GM12878 (cell line): Measurements from ENCODE around the gene EDARADD. TPM values are rescaled to one million over a fixed set of nuclear protein-coding genes. Genes with fewer than 3 reads are reported as not detected.
"Not testable (repeated sequence)": the region's sequence is repeated elsewhere in the genome, so short reads cannot be mapped to it uniquely, and the experiment has no call there.

ENCODE experiments used
- ATAC-seq: fragments of 200-7000 bp; cut with Tn5 transposase; 3 replicates; pipeline ENCODE4 v1.9.1; 2020; ENCODE audit warnings: mild to moderate bottlenecking, moderate library complexity
- BruUV-seq: library from RNA; stranded (reverse); fragments of 400-500 nt; replicated peaks from 2 replicates; lab custom pipeline; 2021; lab: Mats Ljungman, UMichigan
- CTCF ChIA-PET: fragments of 300-600 bp; sonication (Branson Sonifier 250); formaldehyde crosslinking; extraction: SDS; loops from one replicate; lab custom pipeline; 2021; ENCODE audit warnings: inconsistent platforms; lab: Yijun Ruan, JAX
- POLR2A ChIA-PET: fragments of 350-600 bp; formaldehyde crosslinking; extraction: SDS; loops from one replicate; lab custom pipeline; 2021; ENCODE audit warnings: inconsistent platforms; lab: Charles Lee
- RAD21 ChIA-PET: fragments of 300-600 bp; sonication (Branson Sonifier 250); formaldehyde crosslinking; loops from one replicate; lab custom pipeline; 2023; ENCODE audit warnings: antibody characterized with exemption; ENCODE audit not compliant: unreplicated experiment; lab: Charles Lee
- SMC1A ChIA-PET: fragments of 300-600 bp; sonication (Branson Sonifier 250); formaldehyde crosslinking; loops from one replicate; lab custom pipeline; 2023; ENCODE audit not compliant: unreplicated experiment, uncharacterized antibody; lab: Charles Lee
- DNase-seq: peaks from one replicate; pipeline ENCODE4 v3.0.0-alpha.2; 2011; ENCODE audit warnings: low read depth, low spot score
- FAIRE-seq: peaks from 3 replicates; lab custom pipeline; 2011; peaks lifted over from hg19 to GRCh38; lab: Jason Lieb, UNC
- H2AFZ ChIP-seq: 2 replicates; pipeline ENCODE4 v1.6.0; 2011; ENCODE audit warnings: low read depth, low read length, control low read depth; ENCODE audit not compliant: control insufficient read depth
- H3K27ac ChIP-seq: 2 replicates; pipeline ENCODE4 v1.5.1; 2011; ENCODE audit warnings: control low read depth; ENCODE audit not compliant: control insufficient read depth, insufficient read depth
- H3K27me3 ChIP-seq, 2 experiments: replicated peaks in 1 of 2; 2 replicates each; pipeline versions ENCODE4 v1.6.0 to v1.6.1; 2011; ENCODE audit warnings: low read length in 1 of 2; ENCODE audit not compliant: control insufficient read depth in 2 of 2, insufficient read depth in 2 of 2
- H3K36me3 ChIP-seq, 2 experiments: 2 replicates each; pipeline ENCODE4 v1.5.1; 2011; ENCODE audit warnings: low read length in 1 of 2; ENCODE audit not compliant: control insufficient read depth in 2 of 2, insufficient read depth in 2 of 2
- H3K4me1 ChIP-seq: 2 replicates; pipeline ENCODE4 v1.6.1; 2011; ENCODE audit warnings: mild to moderate bottlenecking, low read length, moderate library complexity, mixed read lengths; ENCODE audit not compliant: control insufficient read depth, insufficient read depth
- H3K4me2 ChIP-seq: 2 replicates; pipeline ENCODE4 v1.6.0; 2011; ENCODE audit warnings: control low read depth; ENCODE audit not compliant: control insufficient read depth, insufficient read depth
- H3K4me3 ChIP-seq: fragments of 200-600 bp; sonication (generic); 2 replicates; pipeline ENCODE4 v1.5.1; 2016
- H3K79me2 ChIP-seq: 2 replicates; pipeline ENCODE4 v1.6.0; 2011; ENCODE audit warnings: low read length; ENCODE audit not compliant: control insufficient read depth, insufficient read depth
- H3K9ac ChIP-seq: 2 replicates; pipeline ENCODE4 v1.8.0; 2011; ENCODE audit warnings: low read length, control low read depth, mixed read lengths; ENCODE audit not compliant: control insufficient read depth, insufficient read depth
- H3K9me3 ChIP-seq: replicated peaks from 3 replicates; pipeline ENCODE4 v1.5.1; 2011; ENCODE audit warnings: mild to moderate bottlenecking, low read length; ENCODE audit not compliant: control insufficient read depth, insufficient read depth
- H4K20me1 ChIP-seq: 2 replicates; pipeline ENCODE4 v1.6.0; 2011; ENCODE audit not compliant: control insufficient read depth, insufficient read depth
- MEF2B ChIP-seq: fragments of 450-650 bp; IDR thresholded peaks from 2 replicates; pipeline ENCODE4 v1.6.1; 2018; ENCODE audit warnings: mild to moderate bottlenecking, moderate library complexity; ENCODE audit not compliant: partially characterized antibody, poor library complexity, severe bottlenecking
- NFYA ChIP-seq: IDR thresholded peaks from 2 replicates; pipeline ENCODE4 v1.6.1; 2011; ENCODE audit warnings: low read depth, mild to moderate bottlenecking, low read length, improper control_type of control experiment, borderline replicate concordance
- RELA ChIP-seq: fragments of 450-650 bp; IDR thresholded peaks from 2 replicates; pipeline ENCODE4 v1.8.0; 2014; ENCODE audit warnings: borderline replicate concordance; ENCODE audit not compliant: partially characterized antibody
- TBL1XR1 ChIP-seq: IDR thresholded peaks from 2 replicates; pipeline ENCODE4 v1.6.1; 2012; ENCODE audit warnings: low read depth, low read length, improper control_type of control experiment
- WGBS: methylation state at CpG from one replicate; pipeline ENCODE4 v1.1.6; 2016; ENCODE audit warnings: low lambda C conversion rate; ENCODE audit not compliant: insufficient replicate concordance, insufficient coverage; ENCODE audit errors: missing lambda C conversion rate; 5-methylcytosine and 5-hydroxymethylcytosine counted together
- in situ Hi-C: fragments of 300-500 bp; cut with MboI; formaldehyde crosslinking; loops from 9 replicates; pipeline ENCODE4 v1.14.3; 2018; ENCODE audit warnings: mixed read lengths
- intact Hi-C: fragments of 100-400 bp; cut with micrococcal nuclease; formaldehyde crosslinking; loops from one replicate; pipeline ENCODE4 v1.14.2; 2022; ENCODE audit not compliant: unreplicated experiment
- polyA plus RNA-seq, 11 experiments: library from polyadenylated mRNA; depleted of rRNA in 4 of 11; unstranded in 6 of 11; stranded (reverse) in 5 of 11; fragments of >200 nt; fragmentation: Nextera tagmentation in 4 of 11; fragmentation: Illumina TruSeq in 1 of 11; extraction: Ambion mirVana in 4 of 11; extraction: Trizol in 1 of 11; gene quantifications; 1 replicate in 1 of 11; 2 replicates in 10 of 11; pipeline versions ENCODE4 v1.2.1 to v1.2.3, GENCODE V29; 2011 to 2016; ENCODE audit warnings: inconsistent platforms in 2 of 11, missing spikeins in 2 of 11, low read depth in 1 of 11
- total RNA-seq, 4 experiments: library from RNA; depleted of rRNA in 3 of 4; stranded (reverse); fragments of >200 nt in 3 of 4; fragmentation: Illumina TruSeq in 1 of 4; extraction: Trizol in 1 of 4; gene quantifications; 2 replicates each; pipeline versions ENCODE4 v1.2.1 to v1.2.3, GENCODE V29; 2013 to 2021

Gene EDARADD
- total and polyA plus RNA-seq, 10 of the 15 experiments (the other 5 are each of a cell fraction or from before 2014, with no cell fraction given): 0.58 to 6.1 (median 4.7) TPM

DNA sequence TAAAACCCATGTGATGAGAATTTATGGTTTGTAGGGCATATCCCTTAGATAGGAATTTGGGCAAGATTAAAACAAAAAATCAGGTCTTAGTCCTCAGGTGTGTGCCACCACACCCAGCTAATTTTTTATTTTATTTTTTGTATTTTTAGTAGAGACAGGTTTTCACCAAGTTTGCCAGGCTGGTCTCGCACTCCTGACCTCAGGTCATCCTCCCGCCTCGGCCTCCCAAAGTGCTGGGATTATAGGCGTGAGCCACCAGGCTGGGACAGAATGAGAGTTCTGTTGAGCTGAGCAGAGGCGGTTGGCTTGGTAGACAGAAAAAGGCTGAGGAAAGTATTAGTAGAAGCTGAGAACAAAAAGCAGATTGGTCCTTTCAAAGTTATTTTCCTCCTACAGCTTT lies 43.8 kb upstream of the EDARADD start (continued):
- TF ChIP-seq TBL1XR1 (no peak), NFYA (no peak), RELA (no peak)

- ChIA-PET CTCF (interaction anchor here (0.6 kb wide), 1 partner anchor 40 kb away, joined by 3 read pairs; no protein-coding TSS in a partner anchor), SMC1A (no interaction called here), RAD21 (interaction anchor here (1.3 kb wide), 1 partner anchor 156 kb away, joined by 4 read pairs; no protein-coding TSS in a partner anchor)
- no peak overlapping the region for H3K9ac ChIP-seq
- ATAC-seq (no peak), DNase-seq (no peak)
- H3K4me1 ChIP-seq: no peaks in the 10 kb centered on the region
- no TSS peak for BruUV-seq
- WGBS: 45% methylated on average over 7 of the region's 7 CpGs
- TF ChIP-seq MEF2B: no peak
- TF ChIP-seq, all 136 proteins: peak for 0
- Histone ChIP-seq H3K79me2 (no peaks in the 10 kb centered on the region), H3K27me3 (no peaks in the 10 kb centered on the region), H3K9me3 (no peaks in the 10 kb centered on the region), H3K36me3 (no peaks in the 10 kb centered on the region), H4K20me1 (no peaks in the 10 kb centered on the region), H3K27ac (no peak overlapping the region), H3K4me3 (no peak overlapping the region), H3K4me2 (no peak overlapping the region), H2AFZ (no peak overlapping the region)
- intact Hi-C loops: no loop called here
- no peak for FAIRE-seq
- POLR2A ChIA-PET: no interaction called here
- in situ Hi-C loops: no loop called here
Observed at GRCh38 chr1:236351875-236352573, 42.1 kb upstream of the EDARADD start.

DNA sequence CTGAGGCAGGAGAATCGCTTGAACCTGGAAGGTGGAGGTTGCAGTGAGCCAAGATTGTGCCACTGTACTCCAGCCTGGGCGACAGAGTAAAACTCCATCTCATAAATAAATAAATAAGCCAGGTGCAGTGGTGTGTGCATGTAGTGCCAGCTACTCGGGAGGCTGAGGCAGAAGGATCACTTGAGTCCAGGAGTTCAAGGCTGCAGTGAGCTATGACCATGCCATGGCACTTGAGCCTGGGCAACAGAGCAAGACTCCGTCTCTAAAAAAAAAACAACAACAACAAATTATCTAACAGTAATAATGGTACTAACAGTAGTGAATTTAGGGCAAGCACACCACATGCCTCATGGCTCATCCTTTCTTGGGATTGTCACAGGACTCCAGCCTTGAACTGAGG lies 41.3 kb upstream of the EDARADD start:
- DNase-seq, intact Hi-C loops, ATAC-seq, H3K4me2 ChIP-seq, H3K79me2 ChIP-seq, H3K36me3 ChIP-seq, H3K27ac ChIP-seq, in situ Hi-C loops, CTCF ChIA-PET, H2AFZ ChIP-seq, H3K9me3 ChIP-seq, H3K4me1 ChIP-seq, H3K4me3 ChIP-seq, BruUV-seq, H3K27me3 ChIP-seq, H4K20me1 ChIP-seq, FAIRE-seq, H3K9ac ChIP-seq: not testable (repeated sequence)
- RAD21 ChIA-PET: interaction anchor here (0.5 to 1.3 kb wide), 2 partner anchors 155 to 230 kb away, joined by 3 to 4 read pairs; no protein-coding TSS in a partner anchor
- POLR2A ChIA-PET: interaction anchor here (0.7 to 1.0 kb wide), 2 partner anchors 11 to 26 kb away, joined by 3 read pairs; no protein-coding TSS in a partner anchor
- 31% methylated on average over 4 of the region's 4 CpGs for WGBS
- SMC1A ChIA-PET: interaction anchor here (1.2 kb wide), 1 partner anchor 9 kb away, joined by 3 read pairs; no protein-coding TSS in a partner anchor
